K562 (cell line): ENCODE results near the gene TEX51. TPM values are rescaled to one million over a fixed set of nuclear protein-coding genes. Genes with fewer than 3 reads are reported as not detected.

Source experiments
- ATAC-seq: fragments of 200-7000 bp; cut with Tn5 transposase; 3 replicates; pipeline ENCODE4 v1.9.1; 2020; ENCODE audit warnings: moderate library complexity
- BruUV-seq: library from RNA; stranded (reverse); fragments of 400-500 nt; replicated peaks from 2 replicates; lab custom pipeline; 2021; lab: Mats Ljungman, UMichigan
- CTCF ChIA-PET: fragments of 300-600 bp; formaldehyde crosslinking; extraction: SDS; loops from one replicate; lab custom pipeline; 2021; ENCODE audit warnings: low intra/inter-chr PET ratio; lab: Yijun Ruan, JAX
- POLR2A ChIA-PET: fragments of 300-600, 350-650 bp; sonication (Branson Sonifier 250); formaldehyde crosslinking; extraction: SDS; loops from one replicate; lab custom pipeline; 2021; ENCODE audit warnings: antibody characterized with exemption, inconsistent platforms; lab: Yijun Ruan, JAX
- DNase-seq, 4 experiments: peaks; one replicate each; pipeline versions ENCODE4 v3.0.0 to v3.0.0-alpha.2; 2011 to 2018; ENCODE audit warnings: low spot score in 3 of 4, mixed read lengths in 3 of 4; ENCODE audit errors: extremely low read depth in 1 of 4
- FAIRE-seq: peaks from 2 replicates; lab custom pipeline; 2011; peaks lifted over from hg19 to GRCh38; lab: Jason Lieb, UNC
- H2AFZ ChIP-seq: 2 replicates; pipeline ENCODE4 v1.6.0; 2011; ENCODE audit warnings: low read depth, low read length, control low read depth, inconsistent platforms
- H3K27ac ChIP-seq: fragments of 200-600 bp; 3 replicates; pipeline ENCODE4 v1.8.0; 2011; ENCODE audit warnings: low read depth, mild to moderate bottlenecking, control low read depth, inconsistent platforms, low read length, moderate library complexity, mixed read lengths; ENCODE audit errors: extremely low read depth
- H3K27me3 ChIP-seq, 2 experiments: fragments of 300-600 bp in 1 of 2; 2 replicates in 1 of 2; 3 replicates in 1 of 2; pipeline versions ENCODE4 v1.6.0 to v1.8.0; 2011; ENCODE audit warnings: inconsistent platforms in 2 of 2, low read length in 2 of 2, mild to moderate bottlenecking in 1 of 2, mixed read lengths in 1 of 2, moderate library complexity in 1 of 2; ENCODE audit not compliant: control insufficient read depth in 2 of 2, insufficient read depth in 2 of 2
- H3K36me3 ChIP-seq: fragments of 300-600 bp; 3 replicates; pipeline ENCODE4 v1.8.0; 2011; ENCODE audit warnings: mild to moderate bottlenecking, low read length, inconsistent platforms; ENCODE audit not compliant: control insufficient read depth, insufficient read depth
- H3K4me1 ChIP-seq, 2 experiments: fragments of 200-600 bp in 1 of 2; replicated peaks in 1 of 2; 2 replicates in 1 of 2; 3 replicates in 1 of 2; pipeline versions ENCODE4 v1.5.1 to v1.8.0; 2011; ENCODE audit warnings: inconsistent platforms in 2 of 2, low read length in 2 of 2, mild to moderate bottlenecking in 1 of 2, mixed read lengths in 1 of 2, moderate library complexity in 1 of 2; ENCODE audit not compliant: control insufficient read depth in 2 of 2, insufficient read depth in 2 of 2
- H3K4me2 ChIP-seq: 2 replicates; pipeline ENCODE4 v1.6.1; 2011; ENCODE audit warnings: low read length, control low read depth, inconsistent platforms, mixed read lengths; ENCODE audit not compliant: insufficient read depth
- H3K4me3 ChIP-seq: fragments of 200-600 bp; sonication (generic), shearing (Covaris generic); 2 replicates; pipeline ENCODE4 v1.5.1; 2016; ENCODE audit warnings: control low read depth, inconsistent platforms
- H3K79me2 ChIP-seq: fragments of 200-600 bp; 3 replicates; pipeline ENCODE4 v1.8.0; 2011; ENCODE audit warnings: low read length, inconsistent platforms; ENCODE audit not compliant: control insufficient read depth, insufficient read depth
- H3K9ac ChIP-seq, 2 experiments: 2 replicates each; pipeline versions ENCODE4 v1.6.0 to v1.6.1; 2011; ENCODE audit warnings: low read depth in 2 of 2, low read length in 2 of 2, control low read depth in 1 of 2, inconsistent platforms in 1 of 2, mild to moderate bottlenecking in 1 of 2, mixed read lengths in 1 of 2; ENCODE audit not compliant: insufficient read depth in 1 of 2
- H3K9me1 ChIP-seq: one replicate; pipeline ENCODE4 v1.6.0; 2011; ENCODE audit warnings: inconsistent platforms, mild to moderate bottlenecking, low read length, moderate library complexity; ENCODE audit not compliant: control insufficient read depth, insufficient read depth
- H3K9me3 ChIP-seq: replicated peaks from 2 replicates; pipeline ENCODE4 v1.5.1; 2011; ENCODE audit warnings: low read depth, low read length, inconsistent platforms; ENCODE audit not compliant: control insufficient read depth, insufficient read depth
- H4K20me1 ChIP-seq: replicated peaks from 2 replicates; pipeline ENCODE4 v1.6.1; 2011; ENCODE audit warnings: low read length, inconsistent platforms, mixed read lengths; ENCODE audit not compliant: control insufficient read depth, insufficient read depth
- MCM5 ChIP-seq: fragments of 450-650 bp; IDR thresholded peaks from 2 replicates; pipeline ENCODE4 v1.6.1; 2016; ENCODE audit warnings: low read depth
- TARDBP ChIP-seq: fragments of 450-650 bp; IDR thresholded peaks from 2 replicates; pipeline ENCODE4 v1.6.1; 2016
- ZEB2 ChIP-seq: fragments of 450-650 bp; IDR thresholded peaks from 2 replicates; pipeline ENCODE4 v1.6.1; 2016
- ZNF212 ChIP-seq: fragments of 450-650 bp; formaldehyde crosslinking; IDR thresholded peaks from 2 replicates; pipeline ENCODE4 v1.4.0; 2020; ENCODE audit warnings: mild to moderate bottlenecking
- WGBS: fragments of 100-300 bp; shearing (Covaris generic); methylation state at CpG from one replicate; pipeline ENCODE4 v1.1.6; 2016; ENCODE audit warnings: low coverage, mixed read lengths; ENCODE audit not compliant: insufficient coverage; ENCODE audit errors: missing lambda C conversion rate; 5-methylcytosine and 5-hydroxymethylcytosine counted together
- in situ Hi-C: fragments of 300-500 bp; cut with MboI; formaldehyde crosslinking; loops from 4 replicates; pipeline ENCODE4 v1.15.0; 2018; ENCODE audit warnings: inconsistent platforms, mixed read lengths
- intact Hi-C: fragments of 100-400 bp; cut with micrococcal nuclease; formaldehyde crosslinking; loops from 2 replicates; pipeline ENCODE4 v1.14.2; 2022
- polyA plus RNA-seq, 8 experiments: library from polyadenylated mRNA; depleted of rRNA in 4 of 8; stranded (reverse) in 5 of 8; unstranded in 3 of 8; fragments of >200 nt; fragmentation: Nextera tagmentation in 2 of 8; fragmentation: Illumina TruSeq in 1 of 8; extraction: Ambion mirVana in 2 of 8; extraction: Trizol in 1 of 8; gene quantifications; 2 replicates each; pipeline versions ENCODE4 v1.2.1 to v1.2.3, GENCODE V29; 2011 to 2014; ENCODE audit warnings: inconsistent platforms in 1 of 8, missing spikeins in 1 of 8
- total RNA-seq, 7 experiments: library from RNA; depleted of rRNA in 6 of 7; stranded (reverse); fragments of >200 nt in 6 of 7; fragmentation: Illumina TruSeq in 2 of 7; extraction: Trizol in 2 of 7; gene quantifications; 2 replicates each; pipeline versions ENCODE4 v1.2.1 to v1.2.3, GENCODE V29; 2011 to 2021; ENCODE audit warnings: low replicate concordance in 1 of 7
- TF ChIP-seq, protein P1 (sequence below): fragments of 450-650 bp; IDR thresholded peaks from 2 replicates; pipeline ENCODE4 v1.6.1; 2016; ENCODE audit warnings: low read depth
- TF ChIP-seq, protein P2 (sequence below): fragments of 450-650 bp; IDR thresholded peaks from 2 replicates; pipeline ENCODE4 v1.6.1; 2016; ENCODE audit warnings: low read depth, mild to moderate bottlenecking, moderate library complexity
- TF ChIP-seq, protein P3 (sequence below): fragments of 150-350 bp; IDR thresholded peaks from 2 replicates; pipeline ENCODE4 v1.6.1; 2014; ENCODE audit warnings: low read depth, mild to moderate bottlenecking, low read length, borderline replicate concordance
- TF ChIP-seq, protein P4 (sequence below): IDR thresholded peaks from 2 replicates; pipeline ENCODE4 v1.6.1; 2011; ENCODE audit not compliant: insufficient read length; ENCODE audit errors: extremely low read depth
- TF ChIP-seq, protein P5 (sequence below): fragments of 450-650 bp; IDR thresholded peaks from 2 replicates; pipeline ENCODE4 v1.6.1; 2016; ENCODE audit warnings: antibody characterized with exemption

Gene TEX51
- total and polyA plus RNA-seq, 9 of the 15 experiments (the other 6 are each of a cell fraction or from before 2014, with no cell fraction given) = not detected

DNA sequence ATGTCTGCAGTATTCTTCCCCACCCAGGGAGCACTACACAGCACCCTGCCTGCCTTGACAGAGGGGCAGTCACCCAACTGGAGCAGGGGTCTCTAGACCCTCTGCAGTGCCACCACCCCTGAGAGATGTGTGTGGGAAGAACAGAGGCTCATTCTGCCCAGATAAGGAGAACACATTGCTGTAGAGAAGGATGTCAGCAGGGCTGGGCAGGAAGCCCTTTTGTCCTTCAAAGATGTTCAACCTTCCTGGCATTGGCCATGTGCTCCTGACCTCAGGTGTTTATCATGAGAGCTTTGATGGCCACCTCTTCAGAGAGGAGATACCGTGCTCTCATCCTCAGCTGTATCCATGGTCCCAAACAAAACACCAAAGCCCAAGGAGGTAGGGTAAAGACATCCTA, 4.6 kb upstream of the TEX51 start:
- DNase-seq = no peak
- no peak overlapping the region for H3K4me2 ChIP-seq
- ChIA-PET CTCF (no interaction called here), POLR2A (no interaction called here)
- H3K79me2 ChIP-seq = no peaks in the 10 kb centered on the region
- intact Hi-C loops (no loop called here), in situ Hi-C loops (no loop called here)
- H3K36me3 ChIP-seq = no peaks in the 10 kb centered on the region
- no TSS peak for BruUV-seq
- H3K4me1 ChIP-seq = no peaks in the 10 kb centered on the region; a peak in 1 of 5 replicates
- no peak overlapping the region for H3K9ac ChIP-seq
- no peaks in the 10 kb centered on the region for H4K20me1 ChIP-seq
- no peak overlapping the region for H3K27ac ChIP-seq
- 0% methylated on average over 1 of the region's 1 CpG for WGBS
- H3K9me3 ChIP-seq = no peaks in the 10 kb centered on the region
- H2AFZ ChIP-seq = no peak overlapping the region
- no peak for FAIRE-seq
- peaks cover 0 to 17% of the 10 kb centered on the region in 2 experiments; a peak in 2 of 5 replicates for H3K27me3 ChIP-seq
- no peak overlapping the region for H3K4me3 ChIP-seq
- H3K9me1 ChIP-seq = no peaks in the 10 kb centered on the region
- no peak for ATAC-seq
- TF ChIP-seq, protein P1, sequence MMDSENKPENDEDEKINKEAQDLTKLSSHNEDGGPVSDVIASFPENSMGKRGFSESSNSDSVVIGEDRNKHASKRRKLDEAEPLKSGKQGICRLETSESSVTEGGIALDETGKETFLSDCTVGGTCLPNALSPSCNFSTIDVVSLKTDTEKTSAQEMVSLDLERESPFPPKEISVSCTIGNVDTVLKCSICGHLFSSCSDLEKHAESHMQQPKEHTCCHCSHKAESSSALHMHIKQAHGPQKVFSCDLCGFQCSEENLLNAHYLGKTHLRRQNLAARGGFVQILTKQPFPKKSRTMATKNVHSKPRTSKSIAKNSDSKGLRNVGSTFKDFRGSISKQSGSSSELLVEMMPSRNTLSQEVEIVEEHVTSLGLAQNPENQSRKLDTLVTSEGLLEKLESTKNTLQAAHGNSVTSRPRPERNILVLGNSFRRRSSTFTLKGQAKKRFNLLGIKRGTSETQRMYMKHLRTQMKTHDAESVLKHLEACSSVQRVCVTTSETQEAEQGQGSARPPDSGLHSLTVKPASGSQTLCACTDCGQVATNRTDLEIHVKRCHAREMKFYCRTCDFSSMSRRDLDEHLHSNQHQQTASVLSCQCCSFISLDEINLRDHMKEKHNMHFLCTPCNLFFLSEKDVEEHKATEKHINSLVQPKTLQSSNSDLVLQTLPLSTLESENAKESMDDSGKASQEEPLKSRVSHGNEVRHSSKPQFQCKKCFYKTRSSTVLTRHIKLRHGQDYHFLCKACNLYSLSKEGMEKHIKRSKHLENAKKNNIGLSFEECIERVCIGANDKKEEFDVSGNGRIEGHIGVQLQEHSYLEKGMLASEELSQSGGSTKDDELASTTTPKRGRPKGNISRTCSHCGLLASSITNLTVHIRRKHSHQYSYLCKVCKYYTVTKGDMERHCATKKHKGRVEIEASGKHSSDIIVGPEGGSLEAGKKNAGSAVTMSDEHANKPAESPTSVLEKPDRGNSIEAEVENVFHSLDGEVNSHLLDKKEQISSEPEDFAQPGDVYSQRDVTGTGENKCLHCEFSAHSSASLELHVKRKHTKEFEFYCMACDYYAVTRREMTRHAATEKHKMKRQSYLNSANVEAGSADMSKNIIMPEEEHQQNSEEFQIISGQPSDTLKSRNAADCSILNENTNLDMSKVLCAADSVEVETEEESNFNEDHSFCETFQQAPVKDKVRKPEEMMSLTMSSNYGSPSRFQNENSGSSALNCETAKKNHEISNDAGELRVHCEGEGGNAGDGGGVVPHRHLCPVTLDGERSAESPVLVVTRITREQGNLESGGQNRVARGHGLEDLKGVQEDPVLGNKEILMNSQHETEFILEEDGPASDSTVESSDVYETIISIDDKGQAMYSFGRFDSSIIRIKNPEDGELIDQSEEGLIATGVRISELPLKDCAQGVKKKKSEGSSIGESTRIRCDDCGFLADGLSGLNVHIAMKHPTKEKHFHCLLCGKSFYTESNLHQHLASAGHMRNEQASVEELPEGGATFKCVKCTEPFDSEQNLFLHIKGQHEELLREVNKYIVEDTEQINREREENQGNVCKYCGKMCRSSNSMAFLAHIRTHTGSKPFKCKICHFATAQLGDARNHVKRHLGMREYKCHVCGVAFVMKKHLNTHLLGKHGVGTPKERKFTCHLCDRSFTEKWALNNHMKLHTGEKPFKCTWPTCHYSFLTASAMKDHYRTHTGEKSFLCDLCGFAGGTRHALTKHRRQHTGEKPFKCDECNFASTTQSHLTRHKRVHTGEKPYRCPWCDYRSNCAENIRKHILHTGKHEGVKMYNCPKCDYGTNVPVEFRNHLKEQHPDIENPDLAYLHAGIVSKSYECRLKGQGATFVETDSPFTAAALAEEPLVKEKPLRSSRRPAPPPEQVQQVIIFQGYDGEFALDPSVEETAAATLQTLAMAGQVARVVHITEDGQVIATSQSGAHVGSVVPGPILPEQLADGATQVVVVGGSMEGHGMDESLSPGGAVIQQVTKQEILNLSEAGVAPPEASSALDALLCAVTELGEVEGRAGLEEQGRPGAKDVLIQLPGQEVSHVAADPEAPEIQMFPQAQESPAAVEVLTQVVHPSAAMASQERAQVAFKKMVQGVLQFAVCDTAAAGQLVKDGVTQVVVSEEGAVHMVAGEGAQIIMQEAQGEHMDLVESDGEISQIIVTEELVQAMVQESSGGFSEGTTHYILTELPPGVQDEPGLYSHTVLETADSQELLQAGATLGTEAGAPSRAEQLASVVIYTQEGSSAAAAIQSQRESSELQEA = no peak
- TF ChIP-seq, protein P2, sequence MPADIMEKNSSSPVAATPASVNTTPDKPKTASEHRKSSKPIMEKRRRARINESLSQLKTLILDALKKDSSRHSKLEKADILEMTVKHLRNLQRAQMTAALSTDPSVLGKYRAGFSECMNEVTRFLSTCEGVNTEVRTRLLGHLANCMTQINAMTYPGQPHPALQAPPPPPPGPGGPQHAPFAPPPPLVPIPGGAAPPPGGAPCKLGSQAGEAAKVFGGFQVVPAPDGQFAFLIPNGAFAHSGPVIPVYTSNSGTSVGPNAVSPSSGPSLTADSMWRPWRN = no peak
- TF ChIP-seq, protein P3, sequence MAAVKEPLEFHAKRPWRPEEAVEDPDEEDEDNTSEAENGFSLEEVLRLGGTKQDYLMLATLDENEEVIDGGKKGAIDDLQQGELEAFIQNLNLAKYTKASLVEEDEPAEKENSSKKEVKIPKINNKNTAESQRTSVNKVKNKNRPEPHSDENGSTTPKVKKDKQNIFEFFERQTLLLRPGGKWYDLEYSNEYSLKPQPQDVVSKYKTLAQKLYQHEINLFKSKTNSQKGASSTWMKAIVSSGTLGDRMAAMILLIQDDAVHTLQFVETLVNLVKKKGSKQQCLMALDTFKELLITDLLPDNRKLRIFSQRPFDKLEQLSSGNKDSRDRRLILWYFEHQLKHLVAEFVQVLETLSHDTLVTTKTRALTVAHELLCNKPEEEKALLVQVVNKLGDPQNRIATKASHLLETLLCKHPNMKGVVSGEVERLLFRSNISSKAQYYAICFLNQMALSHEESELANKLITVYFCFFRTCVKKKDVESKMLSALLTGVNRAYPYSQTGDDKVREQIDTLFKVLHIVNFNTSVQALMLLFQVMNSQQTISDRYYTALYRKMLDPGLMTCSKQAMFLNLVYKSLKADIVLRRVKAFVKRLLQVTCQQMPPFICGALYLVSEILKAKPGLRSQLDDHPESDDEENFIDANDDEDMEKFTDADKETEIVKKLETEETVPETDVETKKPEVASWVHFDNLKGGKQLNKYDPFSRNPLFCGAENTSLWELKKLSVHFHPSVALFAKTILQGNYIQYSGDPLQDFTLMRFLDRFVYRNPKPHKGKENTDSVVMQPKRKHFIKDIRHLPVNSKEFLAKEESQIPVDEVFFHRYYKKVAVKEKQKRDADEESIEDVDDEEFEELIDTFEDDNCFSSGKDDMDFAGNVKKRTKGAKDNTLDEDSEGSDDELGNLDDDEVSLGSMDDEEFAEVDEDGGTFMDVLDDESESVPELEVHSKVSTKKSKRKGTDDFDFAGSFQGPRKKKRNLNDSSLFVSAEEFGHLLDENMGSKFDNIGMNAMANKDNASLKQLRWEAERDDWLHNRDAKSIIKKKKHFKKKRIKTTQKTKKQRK = no peak
- TF ChIP-seq, protein P4, sequence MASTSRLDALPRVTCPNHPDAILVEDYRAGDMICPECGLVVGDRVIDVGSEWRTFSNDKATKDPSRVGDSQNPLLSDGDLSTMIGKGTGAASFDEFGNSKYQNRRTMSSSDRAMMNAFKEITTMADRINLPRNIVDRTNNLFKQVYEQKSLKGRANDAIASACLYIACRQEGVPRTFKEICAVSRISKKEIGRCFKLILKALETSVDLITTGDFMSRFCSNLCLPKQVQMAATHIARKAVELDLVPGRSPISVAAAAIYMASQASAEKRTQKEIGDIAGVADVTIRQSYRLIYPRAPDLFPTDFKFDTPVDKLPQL = no peak
- TF ChIP-seq, protein P5, sequence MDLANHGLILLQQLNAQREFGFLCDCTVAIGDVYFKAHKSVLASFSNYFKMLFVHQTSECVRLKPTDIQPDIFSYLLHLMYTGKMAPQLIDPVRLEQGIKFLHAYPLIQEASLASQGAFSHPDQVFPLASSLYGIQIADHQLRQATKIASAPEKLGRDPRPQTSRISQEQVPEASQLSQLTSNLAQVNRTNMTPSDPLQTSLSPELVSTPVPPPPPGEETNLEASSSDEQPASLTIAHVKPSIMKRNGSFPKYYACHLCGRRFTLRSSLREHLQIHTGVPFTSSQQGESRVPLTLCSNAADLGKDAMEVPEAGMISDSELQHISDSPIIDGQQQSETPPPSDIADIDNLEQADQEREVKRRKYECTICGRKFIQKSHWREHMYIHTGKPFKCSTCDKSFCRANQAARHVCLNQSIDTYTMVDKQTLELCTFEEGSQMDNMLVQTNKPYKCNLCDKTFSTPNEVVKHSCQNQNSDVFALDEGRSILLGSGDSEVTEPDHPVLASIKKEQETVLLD = no peak
- TF ChIP-seq ZEB2 (no peak), MCM5 (no peak), TARDBP (no peak), ZNF212 (CRISPR knock-in tag) (no peak)
